Keratinocyte (primary cell): ENCODE data around the gene CD2AP. TPM values are rescaled to one million over a fixed set of nuclear protein-coding genes. Genes with fewer than 3 reads are reported as not detected.

Experiments
- DNase-seq: peaks from one replicate; pipeline ENCODE4 v3.0.0-alpha.2; 2011; ENCODE audit warnings: low read depth, missing footprints, low spot score
- FAIRE-seq: peaks from 2 replicates; lab custom pipeline; 2011; peaks lifted over from hg19 to GRCh38; lab: Jason Lieb, UNC
- H2AFZ ChIP-seq: 2 replicates; pipeline ENCODE4 v1.6.0; 2012; ENCODE audit warnings: low read length, control low read depth, inconsistent platforms; ENCODE audit not compliant: control insufficient read depth
- H3K27ac ChIP-seq: 2 replicates; pipeline ENCODE4 v1.5.1; 2011; ENCODE audit warnings: low read length; ENCODE audit not compliant: control insufficient read depth, insufficient read depth
- H3K27me3 ChIP-seq: 3 replicates; pipeline ENCODE4 v1.6.0; 2011; ENCODE audit warnings: low read length; ENCODE audit not compliant: control insufficient read depth, insufficient read depth; ENCODE audit errors: extremely low read depth
- H3K36me3 ChIP-seq, 2 experiments: 2 replicates in 1 of 2; 3 replicates in 1 of 2; pipeline ENCODE4 v1.5.1; 2011; ENCODE audit warnings: low read length in 2 of 2, mild to moderate bottlenecking in 1 of 2; ENCODE audit not compliant: control insufficient read depth in 2 of 2, insufficient read depth in 2 of 2; ENCODE audit errors: extremely low read depth in 1 of 2
- H3K4me1 ChIP-seq: 3 replicates; pipeline ENCODE4 v1.5.1; 2011; ENCODE audit warnings: low read length; ENCODE audit not compliant: control insufficient read depth, insufficient read depth; ENCODE audit errors: extremely low read depth
- H3K4me2 ChIP-seq: 3 replicates; pipeline ENCODE4 v1.6.0; 2011; ENCODE audit warnings: low read depth, low read length; ENCODE audit not compliant: control insufficient read depth, insufficient read depth; ENCODE audit errors: extremely low read depth
- H3K4me3 ChIP-seq, 3 experiments: fragments of 200-600 bp in 1 of 3; sonication (generic) in 1 of 3; 2 replicates in 2 of 3; 3 replicates in 1 of 3; pipeline ENCODE4 v1.5.1; 2011 to 2016; ENCODE audit warnings: low read length in 3 of 3, mild to moderate bottlenecking in 3 of 3, control low read depth in 2 of 3, inconsistent platforms in 1 of 3, low read depth in 1 of 3, mixed read lengths in 1 of 3, mixed run types in 1 of 3, moderate library complexity in 1 of 3; ENCODE audit not compliant: control insufficient read depth in 2 of 3, insufficient read depth in 2 of 3; ENCODE audit errors: extremely low read depth in 1 of 3
- H3K79me2 ChIP-seq: 2 replicates; pipeline ENCODE4 v1.6.0; 2012; ENCODE audit warnings: low read length; ENCODE audit not compliant: control insufficient read depth, insufficient read depth
- H3K9ac ChIP-seq: 3 replicates; pipeline ENCODE4 v1.6.0; 2011; ENCODE audit warnings: low read length; ENCODE audit not compliant: control insufficient read depth, insufficient read depth; ENCODE audit errors: extremely low read depth
- H3K9me1 ChIP-seq: 3 replicates; pipeline ENCODE4 v1.6.0; 2011; ENCODE audit warnings: low read length; ENCODE audit not compliant: control insufficient read depth, insufficient read depth; ENCODE audit errors: extremely low read depth
- H3K9me3 ChIP-seq: 2 replicates; pipeline ENCODE4 v1.5.1; 2012; ENCODE audit warnings: low read depth, low read length; ENCODE audit not compliant: control insufficient read depth
- H4K20me1 ChIP-seq: 3 replicates; pipeline ENCODE4 v1.6.0; 2011; ENCODE audit warnings: low read length; ENCODE audit not compliant: control insufficient read depth, insufficient read depth; ENCODE audit errors: extremely low read depth
- CTCF ChIP-seq, 3 experiments: IDR thresholded peaks in 1 of 3; conservative IDR thresholded peaks in 1 of 3; optimal IDR thresholded peaks in 1 of 3; 2 replicates in 2 of 3; 3 replicates in 1 of 3; pipeline versions ENCODE3 to v1.5.1; 2011; ENCODE audit warnings: low read length in 3 of 3, mild to moderate bottlenecking in 3 of 3, moderate library complexity in 2 of 3, control low read depth in 1 of 3, inconsistent platforms in 1 of 3; ENCODE audit not compliant: insufficient read depth in 2 of 3; ENCODE audit errors: extremely low read depth in 1 of 3
- EZH2 ChIP-seq: IDR thresholded peaks from one replicate; pipeline ENCODE4 v1.6.1; 2012; ENCODE audit warnings: inconsistent platforms, mild to moderate bottlenecking, low read length, moderate library complexity
- dilution Hi-C: fragments of 300-500 bp; cut with MboI; formaldehyde crosslinking; loops from one replicate; pipeline ENCODE4 v1.7.0; 2020; ENCODE audit warnings: low sequenced_read_pairs; ENCODE audit not compliant: extremely low pct_ligation_motif_present
- polyA plus RNA-seq, 5 experiments: library from polyadenylated mRNA; depleted of rRNA in 3 of 5; stranded (reverse) in 3 of 5; stranded (forward) in 1 of 5; unstranded in 1 of 5; fragments of >200 nt; gene quantifications; 1 replicate in 1 of 5; 2 replicates in 3 of 5; 3 replicates in 1 of 5; pipeline versions ENCODE4 v1.2.1 to v1.2.3, GENCODE V29; 2011 to 2012; ENCODE audit warnings: missing spikeins in 2 of 5, low read depth in 1 of 5, low replicate concordance in 1 of 5

The CD2AP gene
- polyA plus RNA-seq, 1 donor (not counting 4 experiments of a cell fraction or from before 2014, with no cell fraction given) = 23.9 TPM

GRCh38 chr6:47633141-47633540, 155.6 kb downstream of the CD2AP start:
- FAIRE-seq = peak; percentile 67
- Histone ChIP-seq H3K27me3 (no peaks in the 10 kb centered on the region), H2AFZ (no peak overlapping the region), H3K9me1 (no peaks in the 10 kb centered on the region), H3K27ac (no peak overlapping the region), H3K79me2 (no peaks in the 10 kb centered on the region), H3K36me3 (no peaks in the 10 kb centered on the region), H3K9ac (no peak overlapping the region), H4K20me1 (no peaks in the 10 kb centered on the region), H3K4me1 (no peaks in the 10 kb centered on the region), H3K4me2 (no peak overlapping the region), H3K9me3 (no peaks in the 10 kb centered on the region), H3K4me3 (no peak overlapping the region)
- dilution Hi-C loops = no loop called here
- no peak for TF ChIP-seq EZH2
- TF ChIP-seq CTCF (optimal IDR thresholded peaks at IDR 0.05 in 1 of 3, IDR thresholded peaks at IDR 0.05 in 1 of 3, conservative IDR thresholded peaks at IDR 0.05 in 1 of 3; ENCODE audit: extremely low read depth in 1 of 3, insufficient read depth in 2 of 3, low read length in 3 of 3) = peak; percentile 29 to 71 (median 34)
- DNase-seq = no peak

- H2AFZ ChIP-seq = no peak overlapping the region
- no peaks in the 10 kb centered on the region for H3K36me3 ChIP-seq
- no peaks in the 10 kb centered on the region for H3K79me2 ChIP-seq
- H3K9me1 ChIP-seq = no peaks in the 10 kb centered on the region
- dilution Hi-C loops = no loop called here
- H3K9ac ChIP-seq = no peak overlapping the region
- H3K4me1 ChIP-seq = no peaks in the 10 kb centered on the region
- no peak overlapping the region for H3K27ac ChIP-seq
- no peaks in the 10 kb centered on the region for H3K27me3 ChIP-seq
- TF ChIP-seq CTCF (optimal IDR thresholded peaks at IDR 0.05 in 1 of 3, IDR thresholded peaks at IDR 0.05 in 1 of 3, conservative IDR thresholded peaks at IDR 0.05 in 1 of 3; ENCODE audit: extremely low read depth in 1 of 3, insufficient read depth in 2 of 3, low read length in 3 of 3) (no peak), EZH2 (no peak)
- no peaks in the 10 kb centered on the region for H3K9me3 ChIP-seq
- FAIRE-seq (no peak), DNase-seq (no peak)
- H3K4me3 ChIP-seq = no peak overlapping the region
- no peaks in the 10 kb centered on the region for H4K20me1 ChIP-seq
- H3K4me2 ChIP-seq = no peak overlapping the region
Measured at GRCh38 chr6:47634210-47635047, 156.8 kb downstream of the CD2AP start.
